GM10248 (cell line): ENCODE measurements around the gene DLG2.

Source experiments
- CTCF ChIA-PET: fragments of 300-600 bp; sonication (Branson Sonifier 250); formaldehyde crosslinking; extraction: SDS; loops from one replicate; lab custom pipeline; 2021; ENCODE audit warnings: antibody characterized with exemption; lab: Yijun Ruan, JAX
- POLR2A ChIA-PET: fragments of 350-650 bp; sonication (Branson Sonifier 250); formaldehyde crosslinking; extraction: SDS; loops from one replicate; lab custom pipeline; 2020; ENCODE audit warnings: antibody characterized with exemption; lab: Yijun Ruan, JAX
- DNase-seq: peaks from one replicate; pipeline ENCODE4 v3.0.0; 2012; ENCODE audit errors: extremely low spot score
- TF ChIP-seq, protein P1 (sequence below): IDR thresholded peaks from 2 replicates; pipeline ENCODE4 v1.5.1; 2012; ENCODE audit warnings: mild to moderate bottlenecking, low read depth; ENCODE audit errors: extremely low read depth, missing control alignments, control extremely low read depth

Gene DLG2

DNA sequence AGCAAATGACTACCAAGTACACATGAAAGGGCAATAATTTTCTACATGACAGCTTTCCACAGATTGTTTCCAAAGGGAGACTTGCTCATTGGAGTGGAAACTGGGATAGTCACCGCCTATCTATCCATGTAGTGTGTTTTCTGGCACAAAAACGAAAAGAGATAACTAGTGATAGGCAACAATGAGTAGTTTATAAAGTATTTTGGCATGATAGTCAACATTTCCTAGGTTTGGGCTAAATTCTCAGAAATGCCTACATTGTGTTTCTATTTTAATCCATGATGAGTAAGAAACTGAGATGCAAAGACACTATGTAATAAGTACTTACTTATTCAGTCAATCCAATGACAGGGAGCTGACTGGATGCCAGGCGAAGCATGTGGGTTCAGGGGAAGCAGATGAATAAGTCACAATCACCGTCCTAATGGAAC is 1129.1 kb downstream of the DLG2 start:
- TF ChIP-seq, protein P1, sequence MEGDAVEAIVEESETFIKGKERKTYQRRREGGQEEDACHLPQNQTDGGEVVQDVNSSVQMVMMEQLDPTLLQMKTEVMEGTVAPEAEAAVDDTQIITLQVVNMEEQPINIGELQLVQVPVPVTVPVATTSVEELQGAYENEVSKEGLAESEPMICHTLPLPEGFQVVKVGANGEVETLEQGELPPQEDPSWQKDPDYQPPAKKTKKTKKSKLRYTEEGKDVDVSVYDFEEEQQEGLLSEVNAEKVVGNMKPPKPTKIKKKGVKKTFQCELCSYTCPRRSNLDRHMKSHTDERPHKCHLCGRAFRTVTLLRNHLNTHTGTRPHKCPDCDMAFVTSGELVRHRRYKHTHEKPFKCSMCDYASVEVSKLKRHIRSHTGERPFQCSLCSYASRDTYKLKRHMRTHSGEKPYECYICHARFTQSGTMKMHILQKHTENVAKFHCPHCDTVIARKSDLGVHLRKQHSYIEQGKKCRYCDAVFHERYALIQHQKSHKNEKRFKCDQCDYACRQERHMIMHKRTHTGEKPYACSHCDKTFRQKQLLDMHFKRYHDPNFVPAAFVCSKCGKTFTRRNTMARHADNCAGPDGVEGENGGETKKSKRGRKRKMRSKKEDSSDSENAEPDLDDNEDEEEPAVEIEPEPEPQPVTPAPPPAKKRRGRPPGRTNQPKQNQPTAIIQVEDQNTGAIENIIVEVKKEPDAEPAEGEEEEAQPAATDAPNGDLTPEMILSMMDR, result no peak
- no peak for DNase-seq
- ChIA-PET POLR2A (no interaction called here), CTCF (interaction anchor here (1.2 kb wide), 1 partner anchor 26 kb away, joined by 3 read pairs; no protein-coding TSS in a partner anchor)

DNA sequence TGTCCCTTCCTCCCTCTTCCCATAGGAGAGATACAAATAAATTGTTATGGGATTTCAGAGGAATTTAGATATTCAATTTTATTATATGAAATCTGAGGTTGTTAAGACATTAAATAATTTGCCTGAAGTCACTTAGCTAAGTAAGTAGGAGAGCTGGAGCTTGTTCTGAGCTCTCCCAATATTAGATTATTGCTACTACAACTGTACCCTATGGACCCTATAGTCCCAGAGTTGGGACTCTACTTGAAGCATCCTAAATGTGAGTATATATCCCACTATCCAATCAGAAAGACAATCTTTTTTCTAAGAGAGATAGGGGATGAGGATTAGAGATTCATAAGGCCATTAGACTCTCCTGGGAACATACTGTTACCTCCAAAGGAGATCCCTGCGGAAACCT is 1130.0 kb downstream of the DLG2 start:
- TF ChIP-seq, protein P1, result no peak
- POLR2A ChIA-PET, result no interaction called here
- CTCF ChIA-PET, result interaction anchor here (1.2 kb wide), 1 partner anchor 26 kb away, joined by 3 read pairs; no protein-coding TSS in a partner anchor
- DNase-seq, result no peak

DNA sequence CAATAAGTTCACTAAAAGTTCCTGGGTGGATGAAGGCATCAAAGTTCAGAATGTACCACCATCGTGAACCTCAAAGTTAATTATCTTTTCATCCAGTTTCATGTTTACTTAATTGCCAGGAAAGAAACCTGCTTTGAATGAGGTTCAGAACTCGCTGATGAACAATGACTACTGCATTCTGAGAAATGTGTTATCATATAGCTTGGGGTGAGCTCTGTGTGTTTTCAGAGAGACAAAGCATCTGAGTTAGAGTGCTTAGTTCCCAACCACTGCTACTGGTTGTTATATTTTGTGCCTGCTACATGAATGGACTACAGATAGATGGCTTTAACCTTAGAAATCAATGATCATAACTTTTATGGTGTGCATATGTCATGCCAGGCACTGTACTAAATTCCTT is 1131.0 kb downstream of the DLG2 start:
- ChIA-PET POLR2A (no interaction called here), CTCF (interaction anchor here (1.3 kb wide), 1 partner anchor 29 kb away, joined by 3 read pairs; no protein-coding TSS in a partner anchor)
- no peak for DNase-seq
- TF ChIP-seq, protein P1, result no peak

DNA sequence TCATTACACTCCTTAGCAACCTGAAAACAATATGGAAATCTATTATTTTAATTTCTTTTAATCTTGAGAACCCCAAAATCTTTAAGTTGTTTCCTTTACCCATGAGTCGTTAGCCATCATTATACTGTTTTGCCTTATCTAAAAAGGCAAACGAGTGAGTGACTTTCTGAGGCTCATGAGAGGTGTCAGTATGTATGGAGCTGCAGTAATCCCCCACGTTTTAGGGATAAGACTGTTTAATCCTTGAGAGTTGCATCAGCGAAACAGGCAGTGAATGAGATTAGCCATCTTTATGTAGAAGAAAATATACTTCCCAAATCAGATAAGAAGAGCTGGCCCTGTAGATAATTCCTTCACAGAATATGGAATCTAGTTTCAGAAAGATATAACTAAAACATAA is 1147.0 kb downstream of the DLG2 start:
- DNase-seq, result no peak
- ChIA-PET CTCF (no interaction called here), POLR2A (no interaction called here)
- TF ChIP-seq, protein P1, result no peak

DNA sequence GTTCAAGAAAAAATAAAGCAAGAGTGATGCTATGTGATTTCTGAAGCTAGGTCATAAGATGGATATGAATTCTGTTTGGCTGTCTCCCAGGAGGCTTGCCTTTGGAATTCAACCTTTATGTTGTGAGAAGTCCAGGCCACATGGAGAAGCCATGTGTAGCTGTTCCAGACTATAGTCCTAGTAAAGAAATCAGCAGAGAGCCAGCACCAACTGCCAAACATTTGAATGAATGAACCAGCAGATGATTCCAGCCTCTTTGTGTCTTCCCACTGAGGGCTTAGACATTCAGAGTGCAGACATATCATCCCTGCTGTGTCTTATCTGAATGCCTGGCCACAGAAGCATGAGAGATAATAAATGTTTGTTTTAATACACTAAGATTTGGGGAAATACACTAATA is 1150.6 kb downstream of the DLG2 start:
- POLR2A ChIA-PET, result no interaction called here
- no peak for DNase-seq
- TF ChIP-seq, protein P1, result no peak
- CTCF ChIA-PET, result no interaction called here

DNA sequence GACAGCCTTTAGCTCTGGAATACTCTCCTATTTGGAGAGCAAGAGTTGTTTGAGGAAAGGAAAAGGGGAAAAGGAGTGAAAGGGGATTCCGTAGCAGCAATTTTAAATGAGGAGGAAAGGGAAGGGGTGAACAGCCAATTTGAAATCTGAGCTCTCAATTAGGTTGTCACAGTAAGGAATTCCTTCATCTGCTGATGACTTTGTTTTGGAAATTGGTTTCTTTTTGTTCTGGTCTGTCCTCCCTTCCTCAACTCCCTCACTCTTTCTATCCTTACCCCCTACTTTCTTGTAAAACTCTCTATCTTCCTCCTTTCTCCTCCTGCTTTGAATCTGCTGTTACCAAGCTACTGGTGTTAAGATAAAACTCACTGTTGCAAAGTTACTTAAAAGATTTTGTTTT is 1155.6 kb downstream of the DLG2 start:
- TF ChIP-seq, protein P1, result no peak
- POLR2A ChIA-PET, result no interaction called here
- CTCF ChIA-PET, result interaction anchor here (1.3 to 1.4 kb wide), 2 partner anchors 26 to 87 kb away, joined by 3 read pairs; no protein-coding TSS in a partner anchor
- no peak for DNase-seq

DNA sequence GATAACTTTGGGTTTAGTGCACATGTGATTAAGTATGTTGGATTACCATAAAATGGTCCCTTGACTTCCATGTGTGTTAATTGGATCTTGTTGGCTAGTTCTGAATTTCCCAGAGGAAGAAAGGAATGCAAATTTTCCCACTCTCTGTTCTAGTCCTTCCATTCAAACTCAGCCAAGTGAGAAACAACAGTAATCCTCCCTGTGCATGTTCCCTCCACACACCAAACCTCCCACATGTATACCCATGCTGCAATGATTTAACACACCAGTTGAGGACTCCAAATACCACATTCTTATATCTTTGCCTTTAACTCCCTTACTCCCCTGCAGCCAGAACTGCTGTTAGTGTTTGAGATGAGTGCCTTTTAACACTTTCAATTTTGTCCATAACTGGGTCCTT is 1158.9 kb downstream of the DLG2 start:
- ChIA-PET CTCF (no interaction called here), POLR2A (no interaction called here)
- TF ChIP-seq, protein P1, result no peak
- no peak for DNase-seq
